Epidermal melanocyte (primary cell): Measurements from ENCODE around the gene GLCE.
"Not testable (repeated sequence)": the region's sequence is repeated elsewhere in the genome, so short reads cannot be mapped to it uniquely, and the experiment has no call there.

Source experiments
- DNase-seq: peaks from one replicate; pipeline ENCODE4 v3.0.0; 2011; ENCODE audit warnings: low spot score; ENCODE audit not compliant: insufficient read length

GLCE gene

DNA sequence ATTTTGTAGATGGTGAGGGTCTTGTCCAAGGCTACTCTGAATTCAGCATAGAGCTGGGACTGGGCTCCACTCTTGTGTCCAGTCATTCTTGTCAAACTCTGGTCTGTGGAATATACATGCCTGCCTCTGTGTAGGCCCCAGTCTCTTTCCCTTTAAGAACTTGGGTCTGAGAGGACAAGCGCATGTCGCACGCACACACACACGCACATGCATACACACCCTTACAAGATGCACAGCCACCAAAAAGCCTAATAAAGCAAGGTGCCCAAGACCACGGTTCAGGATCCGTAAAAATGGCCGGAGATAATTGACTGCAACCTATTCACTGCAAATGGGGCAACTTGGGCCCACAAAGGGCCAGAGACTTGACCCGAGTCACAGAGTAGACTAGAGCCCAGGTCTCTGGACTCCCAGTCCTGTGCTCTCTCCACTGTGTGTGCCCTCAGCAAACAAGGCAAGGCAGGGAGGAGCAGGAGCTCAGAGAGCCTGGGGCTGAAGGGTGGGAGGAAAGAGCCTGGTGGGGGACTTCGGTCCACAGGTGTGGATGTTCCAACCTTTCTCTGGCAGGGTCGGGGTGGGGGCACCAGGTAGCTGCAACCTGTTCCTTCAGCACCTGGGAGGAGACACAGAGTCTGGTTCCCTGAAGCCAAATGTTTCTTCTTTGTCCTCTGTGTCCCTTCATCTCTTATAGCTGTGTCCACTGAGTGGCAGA is 137.4 kb downstream of the GLCE start:
- DNase-seq, result no peak

- no peak for DNase-seq
Observed at GRCh38 chr15:69298354-69298696, 137.9 kb downstream of the GLCE start.

DNA sequence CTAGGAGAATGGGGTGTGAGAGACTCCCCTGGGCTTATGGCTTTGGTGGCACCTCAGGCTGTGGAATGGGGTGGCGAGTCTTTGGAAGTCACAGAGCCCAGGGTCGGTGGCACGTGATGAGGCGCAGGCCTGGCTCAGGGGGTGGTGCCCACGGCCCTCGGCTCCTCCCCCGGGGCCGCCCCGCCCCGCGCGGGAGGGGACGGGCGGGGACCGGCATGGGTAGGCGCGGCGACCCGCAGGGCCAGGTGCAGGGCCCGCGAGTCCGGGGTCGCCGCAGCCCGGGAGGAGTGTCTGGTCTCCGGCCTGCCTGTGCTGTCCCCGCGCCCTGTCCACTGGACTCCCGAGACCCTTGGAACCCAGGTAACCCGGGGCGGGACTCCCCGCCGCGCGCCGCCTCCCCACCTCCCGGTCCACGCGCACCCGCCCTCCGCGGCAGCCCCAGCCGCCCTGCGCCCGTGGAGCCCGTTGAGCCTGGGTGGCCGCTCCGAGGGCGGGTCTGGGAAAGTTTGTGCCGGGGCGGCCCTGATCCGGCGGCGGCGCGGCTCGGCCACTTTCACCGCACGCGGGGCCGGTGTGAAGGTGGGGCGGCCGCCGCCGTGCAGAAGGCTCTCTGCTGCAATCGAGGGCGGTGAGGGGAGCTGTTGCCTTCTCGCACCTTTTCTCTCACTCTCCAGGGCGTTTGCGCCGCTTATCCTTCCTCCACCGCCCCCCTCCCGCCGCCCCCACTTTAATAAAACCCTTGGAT is 138.4 kb downstream of the GLCE start, which contains the start of gene PAQR5:
PAQR5 (plus strand) TSS at position 216 of the 745 bp plus-strand sequence. CDS start 61,169 bp downstream, outside the sequence.
- DNase-seq, result no peak

GRCh38 chr15:69299451-69299886 is 139.0 kb downstream of the GLCE start:
- DNase-seq, result no peak

DNA sequence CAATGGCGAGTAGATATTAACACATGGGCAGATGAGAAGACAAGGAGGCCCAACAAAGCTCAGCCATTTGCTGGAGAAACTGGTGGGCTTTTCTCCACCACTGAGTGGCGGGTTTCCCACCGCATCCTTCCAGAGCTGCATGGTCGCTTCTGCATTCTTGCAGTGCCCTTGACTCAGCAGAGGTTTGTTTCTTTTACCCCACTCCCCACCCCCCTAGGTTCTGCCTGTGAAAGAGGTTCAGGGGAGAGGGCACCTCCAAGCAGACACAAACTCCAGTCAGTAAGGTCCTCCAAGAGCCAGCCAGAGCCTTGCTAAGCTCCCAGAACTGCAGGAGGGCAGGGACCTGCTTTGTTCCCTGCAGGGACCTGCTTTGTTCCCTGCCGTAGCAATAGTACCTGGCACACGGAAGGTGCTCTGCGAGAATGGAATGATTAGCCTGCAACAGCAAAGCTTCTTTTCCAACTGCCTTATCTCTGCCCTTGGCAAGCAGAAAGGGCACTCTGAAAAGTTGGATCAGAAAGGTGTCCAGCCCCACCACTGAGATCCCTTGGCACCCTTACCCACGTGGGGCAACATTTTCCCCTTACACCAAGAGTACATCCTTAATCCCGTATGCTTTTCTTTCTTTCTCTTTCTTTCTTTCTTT is 139.6 kb downstream of the GLCE start:
- no peak for DNase-seq

GRCh38 chr15:69301101-69301500 is 140.7 kb downstream of the GLCE start:
- not testable (repeated sequence) for DNase-seq

- not testable (repeated sequence) for DNase-seq
Observed at GRCh38 chr15:69302087-69302486, 141.7 kb downstream of the GLCE start.

- no peak for DNase-seq
Observed at GRCh38 chr15:69302929-69303328, 142.5 kb downstream of the GLCE start.

DNA sequence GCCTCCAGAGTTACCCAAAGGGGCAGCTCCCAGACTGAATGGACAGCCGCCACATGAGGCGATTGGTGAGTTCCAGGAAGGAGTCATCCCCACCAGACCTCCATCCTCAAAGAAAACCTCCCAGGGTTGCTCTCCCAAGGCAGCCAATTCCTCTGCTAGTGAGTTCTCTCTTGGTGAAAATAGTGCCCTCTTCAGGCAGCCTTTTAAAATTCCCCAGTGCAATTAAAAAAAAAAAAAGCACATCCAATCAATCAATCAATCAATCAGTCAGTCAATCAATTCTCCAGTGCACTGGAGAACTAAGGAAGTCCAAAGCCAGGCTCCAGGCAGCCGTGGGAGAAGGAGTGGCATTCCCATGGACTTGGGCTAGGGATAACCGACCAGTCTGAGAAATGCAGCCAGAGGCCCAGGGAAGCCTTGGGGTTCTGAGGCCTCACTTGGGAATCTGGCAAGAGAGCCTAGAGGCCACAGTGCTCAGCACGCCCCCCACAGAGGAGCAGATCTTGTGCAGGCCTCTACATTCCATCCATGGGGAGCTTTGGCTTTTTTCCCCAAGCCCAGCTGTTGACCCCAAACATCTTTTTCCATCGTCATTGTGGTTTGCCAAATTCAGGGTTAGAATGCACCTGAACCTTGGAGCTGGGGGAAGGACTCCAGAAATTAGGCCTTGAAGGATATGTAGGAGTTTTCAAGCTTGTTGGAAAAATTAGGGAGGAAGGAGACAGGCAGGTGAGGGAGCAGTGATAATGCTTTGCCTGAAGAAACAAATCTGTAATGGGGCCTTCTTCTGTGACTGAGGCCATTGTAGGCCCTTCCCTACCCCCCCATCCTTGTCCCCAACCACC is 143.1 kb downstream of the GLCE start:
- DNase-seq, result no peak

GRCh38 chr15:69304182-69304545 is 143.7 kb downstream of the GLCE start:
- no peak for DNase-seq

DNA sequence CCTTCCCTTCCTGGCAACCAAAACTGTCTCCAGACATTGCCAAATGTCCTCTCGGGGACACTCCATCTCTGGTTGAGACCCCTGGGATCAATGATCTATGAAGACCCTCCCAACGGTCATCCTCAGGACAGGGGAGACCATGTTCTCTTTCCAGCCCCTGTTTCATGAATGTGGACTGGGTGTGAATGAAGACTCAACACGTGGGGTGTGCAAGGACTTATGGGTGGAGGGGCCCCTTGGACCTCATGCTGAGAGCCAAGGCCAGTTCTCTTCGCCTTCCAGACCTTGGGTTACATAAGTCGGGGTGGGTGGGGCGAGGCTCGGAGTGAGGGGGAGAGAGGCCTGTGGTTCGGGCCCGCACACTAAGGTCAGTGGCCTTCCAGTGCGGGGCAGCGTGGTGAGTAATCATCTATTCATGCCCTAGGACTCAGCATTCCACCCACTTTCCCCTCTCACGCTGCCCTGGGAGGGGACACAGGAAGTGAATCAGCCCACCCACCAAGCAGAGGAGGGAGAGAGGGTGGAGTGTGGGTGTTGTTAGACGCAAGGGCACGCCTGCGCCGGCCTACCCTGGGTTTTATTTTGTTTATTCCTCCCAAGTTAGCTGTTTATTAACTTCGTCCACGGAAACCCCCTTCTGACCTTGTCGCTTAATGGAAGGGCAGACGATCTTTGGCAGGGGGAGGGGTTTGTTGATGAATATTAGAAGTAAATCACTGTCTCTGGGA is 144.9 kb downstream of the GLCE start:
- DNase-seq, result no peak

GRCh38 chr15:69305933-69306568 is 145.6 kb downstream of the GLCE start:
- DNase-seq, result no peak

- DNase-seq, result no peak
Observed at GRCh38 chr15:69307939-69308338, 147.5 kb downstream of the GLCE start.

DNA sequence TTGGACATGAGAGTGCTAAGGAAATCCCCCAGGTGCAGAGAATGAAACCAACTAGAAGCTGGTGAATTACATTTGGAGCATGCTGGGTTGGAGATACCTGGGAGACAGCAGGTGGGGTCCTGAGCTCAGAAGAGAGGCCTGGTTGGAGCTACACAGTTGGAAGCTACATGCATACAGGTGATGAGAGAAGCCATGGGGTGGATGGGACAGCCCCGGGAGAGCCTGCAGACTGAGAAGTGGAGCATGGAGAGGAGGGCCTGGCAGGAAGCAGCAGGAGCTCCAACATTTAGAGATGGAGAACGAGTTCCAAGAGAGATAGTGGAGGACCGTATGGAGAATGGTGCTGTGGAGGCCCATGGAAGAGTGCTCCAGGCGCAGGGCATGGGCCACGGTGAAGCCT is 148.5 kb downstream of the GLCE start:
- no peak for DNase-seq

GRCh38 chr15:69311319-69311721 is 150.9 kb downstream of the GLCE start:
- DNase-seq, result no peak

DNA sequence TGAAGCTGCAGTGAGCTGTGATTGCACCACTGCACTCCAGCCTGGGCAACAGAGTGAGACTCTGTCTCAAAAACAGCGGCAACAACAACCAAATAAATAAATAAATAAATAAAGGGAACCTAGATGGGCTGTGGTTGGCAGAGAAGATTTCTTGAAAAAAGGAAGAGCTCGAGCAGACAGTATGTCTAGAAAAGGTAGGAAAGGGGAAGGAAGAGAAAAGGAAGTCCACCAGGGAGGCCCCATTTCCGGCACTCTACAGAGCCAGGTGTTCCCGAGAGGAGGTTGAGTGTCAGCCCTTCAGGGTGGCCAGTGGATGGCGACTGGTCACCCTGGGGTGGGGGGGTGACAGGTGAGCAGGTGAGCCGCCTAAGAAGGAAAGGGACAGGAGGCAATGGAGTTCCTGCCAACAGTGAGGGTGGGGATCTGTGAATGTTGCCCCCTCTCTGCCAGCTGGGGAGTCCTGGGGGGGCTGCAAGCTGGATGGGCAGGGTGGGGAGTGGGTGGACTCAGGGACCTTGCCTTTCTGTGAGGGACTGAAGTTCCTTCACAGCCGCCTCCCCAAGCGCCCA is 153.1 kb downstream of the GLCE start:
- no peak for DNase-seq

DNA sequence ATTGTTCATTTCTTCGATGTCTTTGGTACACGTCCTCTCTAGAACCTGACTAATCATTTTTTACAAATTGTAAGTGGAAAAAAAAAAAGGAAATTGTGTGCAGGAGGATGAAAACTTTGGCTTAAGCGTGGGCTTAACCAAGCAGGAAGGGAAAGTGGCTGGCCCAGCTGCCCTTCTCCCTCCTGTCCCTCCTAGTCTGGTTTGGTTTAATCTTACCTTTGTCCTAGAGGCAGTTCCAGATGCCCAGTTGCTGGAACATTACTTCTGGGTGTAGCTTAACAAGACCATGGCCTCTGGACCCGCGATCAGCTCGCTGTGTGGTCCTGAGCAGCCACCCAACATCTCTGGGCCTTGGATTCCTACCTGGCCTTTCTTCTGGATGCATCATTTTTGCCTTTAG is 153.7 kb downstream of the GLCE start:
- no peak for DNase-seq

- no peak for DNase-seq
Observed at GRCh38 chr15:69314736-69315135, 154.3 kb downstream of the GLCE start.

DNA sequence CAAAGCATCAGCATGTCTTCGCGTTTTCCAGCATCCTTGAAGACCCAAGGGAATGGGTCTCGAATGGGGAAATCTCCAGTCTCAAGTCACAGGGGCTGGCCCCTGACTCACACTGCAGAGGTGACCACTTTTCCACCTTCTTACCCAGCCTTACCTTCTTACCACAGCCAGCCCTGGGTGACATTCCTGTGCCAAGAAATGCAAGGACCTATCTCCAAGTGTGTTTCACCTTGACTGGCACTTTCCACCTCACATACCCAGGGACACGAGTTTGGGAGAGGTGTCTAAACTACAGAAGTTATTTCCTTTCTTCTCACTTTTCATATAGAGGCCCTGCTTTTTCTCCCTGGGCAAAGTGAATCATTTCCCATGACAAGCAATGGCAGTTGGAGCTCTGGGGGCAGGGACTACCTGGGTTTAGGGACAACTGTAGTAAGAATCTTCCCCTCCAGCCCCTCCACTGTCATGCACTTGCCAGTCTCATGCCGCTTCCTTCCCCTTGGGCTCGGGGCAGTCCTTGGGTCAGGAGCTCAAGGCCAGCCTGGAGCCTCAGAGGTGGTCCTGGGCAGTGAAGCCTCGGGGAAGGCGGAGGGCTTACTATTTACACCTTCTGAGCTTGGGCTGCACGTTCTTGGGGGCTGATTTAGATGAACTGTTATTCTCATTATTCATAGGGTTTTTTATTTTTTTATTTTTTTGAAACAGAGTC is 155.1 kb downstream of the GLCE start:
- no peak for DNase-seq
